Measurements from ENCODE around the gene ZNF555.

ZNF555 gene

GRCh38 chr19:2846180-2846894 lies 5.1 kb downstream of the ZNF555 start:
- Histone ChIP-seq H3K36me3 (ENCODE audit: insufficient read depth, low read length) (peaks cover 30% of the 10 kb centered on the region), H3K27ac (ENCODE audit: low read length) (no peak overlapping the region), H2AFZ (ENCODE audit: low read depth, low read length) (no peak overlapping the region), H3K79me2 (ENCODE audit: insufficient read depth, low read length) (peaks cover 80% of the 10 kb centered on the region), H3K9ac (ENCODE audit: low read depth, low read length) (no peak overlapping the region), H3K9me3 (ENCODE audit: insufficient read depth, low read length, severe bottlenecking) (peaks cover 9% of the 10 kb centered on the region), H3K4me1 (ENCODE audit: insufficient read depth, low read length) (peaks cover 21% of the 10 kb centered on the region), H3K4me2 (ENCODE audit: insufficient read depth, low read length) (no peak overlapping the region), H3K4me3 (ENCODE audit: low read depth in 1 of 2, low read length in 2 of 2) (no peak overlapping the region), H3K27me3 (ENCODE audit: insufficient read depth, low read length, poor library complexity) (no peaks in the 10 kb centered on the region), H4K20me1 (ENCODE audit: insufficient read depth, low read length) (peaks cover 15% of the 10 kb centered on the region)
- ATAC-seq (ENCODE audit: insufficient read depth, low read depth) (no peak), DNase-seq (no peak)
- TF ChIP-seq CTCF (IDR thresholded peaks at IDR 0.05; ENCODE audit: borderline replicate concordance, extremely low read depth, low read length, poor library complexity, severe bottlenecking) = no peak
- TF ChIP-seq EZH2 (IDR thresholded peaks at IDR 0.05; ENCODE audit: borderline replicate concordance, low read depth, low read length, severe bottlenecking) = no peak

GRCh38 chr19:2847507-2847906 lies 6.2 kb downstream of the ZNF555 start:
- no peak for DNase-seq
- H3K9me3 ChIP-seq (ENCODE audit: insufficient read depth, low read length, severe bottlenecking) = peaks cover 17% of the 10 kb centered on the region

GRCh38 chr19:2848616-2849015 lies 7.3 kb downstream of the ZNF555 start:
- peaks cover 28% of the 10 kb centered on the region for H3K9me3 ChIP-seq (ENCODE audit: insufficient read depth, low read length, severe bottlenecking)
- DNase-seq = no peak
- H3K27ac ChIP-seq (ENCODE audit: low read length) = no peak overlapping the region

More at GRCh38 chr19:2847507-2847906, 6.2 kb downstream of the ZNF555 start:
- H3K27me3 ChIP-seq (ENCODE audit: insufficient read depth, low read length, poor library complexity) = no peaks in the 10 kb centered on the region
- no peak overlapping the region for H3K9ac ChIP-seq (ENCODE audit: low read depth, low read length)
- no peak overlapping the region for H3K4me3 ChIP-seq (ENCODE audit: low read depth in 1 of 2, low read length in 2 of 2)
- peaks cover 70% of the 10 kb centered on the region for H3K79me2 ChIP-seq (ENCODE audit: insufficient read depth, low read length)
- peaks cover 14% of the 10 kb centered on the region for H3K4me1 ChIP-seq (ENCODE audit: insufficient read depth, low read length)
- no peak overlapping the region for H3K27ac ChIP-seq (ENCODE audit: low read length)
- peaks cover 7% of the 10 kb centered on the region for H4K20me1 ChIP-seq (ENCODE audit: insufficient read depth, low read length)
- H3K4me2 ChIP-seq (ENCODE audit: insufficient read depth, low read length) = no peak overlapping the region
- H2AFZ ChIP-seq (ENCODE audit: low read depth, low read length) = no peak overlapping the region
- no peak for ATAC-seq (ENCODE audit: insufficient read depth, low read depth)
- TF ChIP-seq CTCF (IDR thresholded peaks at IDR 0.05; ENCODE audit: borderline replicate concordance, extremely low read depth, low read length, poor library complexity, severe bottlenecking) = no peak
- no peak for TF ChIP-seq EZH2 (IDR thresholded peaks at IDR 0.05; ENCODE audit: borderline replicate concordance, low read depth, low read length, severe bottlenecking)
- peaks cover 42% of the 10 kb centered on the region for H3K36me3 ChIP-seq (ENCODE audit: insufficient read depth, low read length)

More at GRCh38 chr19:2848616-2849015, 7.3 kb downstream of the ZNF555 start:
- H3K9ac ChIP-seq (ENCODE audit: low read depth, low read length) = no peak overlapping the region
- H3K4me3 ChIP-seq (ENCODE audit: low read depth in 1 of 2, low read length in 2 of 2) = no peak overlapping the region
- peaks cover 59% of the 10 kb centered on the region for H3K79me2 ChIP-seq (ENCODE audit: insufficient read depth, low read length)
- H3K36me3 ChIP-seq (ENCODE audit: insufficient read depth, low read length) = peaks cover 53% of the 10 kb centered on the region
- peaks cover 4% of the 10 kb centered on the region for H4K20me1 ChIP-seq (ENCODE audit: insufficient read depth, low read length)
- no peak overlapping the region for H2AFZ ChIP-seq (ENCODE audit: low read depth, low read length)
- no peak for ATAC-seq (ENCODE audit: insufficient read depth, low read depth)
- H3K4me1 ChIP-seq (ENCODE audit: insufficient read depth, low read length) = peaks cover 3% of the 10 kb centered on the region; the same call in 1 of the 2 replicates
- no peaks in the 10 kb centered on the region for H3K27me3 ChIP-seq (ENCODE audit: insufficient read depth, low read length, poor library complexity)
- no peak overlapping the region for H3K4me2 ChIP-seq (ENCODE audit: insufficient read depth, low read length)
- TF ChIP-seq EZH2 (IDR thresholded peaks at IDR 0.05; ENCODE audit: borderline replicate concordance, low read depth, low read length, severe bottlenecking) (no peak), CTCF (IDR thresholded peaks at IDR 0.05; ENCODE audit: borderline replicate concordance, extremely low read depth, low read length, poor library complexity, severe bottlenecking) (no peak)

Data from DND-41 (cell line).